Activated CD8-positive, alpha-beta memory T cell treated with anti-CD3 and anti-CD28 coated beads, Interleukin-2, amount 10 ng/mL, durations not matched to agents 7 days and 5 days (primary cell): Measurements from ENCODE around the gene FBRSL1. TPM values are rescaled to one million over a fixed set of nuclear protein-coding genes. Genes with fewer than 3 reads are reported as not detected.
"Not testable (repeated sequence)": the region's sequence is repeated elsewhere in the genome, so short reads cannot be mapped to it uniquely, and the experiment has no call there.

Source experiments
- ATAC-seq: fragments of 150-1000 bp; cut with Tn5 transposase; one replicate; pipeline ENCODE4 v1.10.0; 2021; ENCODE audit warnings: moderate library complexity
- CTCF ChIA-PET: fragments of 350-600 bp; sonication (Branson Sonifier 250); formaldehyde crosslinking; loops from one replicate; lab custom pipeline; 2021; ENCODE audit warnings: antibody characterized with exemption; lab: Charles Lee
- DNase-seq: peaks from one replicate; pipeline ENCODE4 v3.0.0-alpha.2; 2020
- H3K27ac Mint-ChIP-seq: one replicate; pipeline ENCODE4 v1.8.0; 2021; ENCODE audit warnings: mild to moderate bottlenecking, mixed read lengths
- H3K27me3 Mint-ChIP-seq: one replicate; pipeline ENCODE4 v1.8.0; 2021; ENCODE audit warnings: mixed read lengths
- H3K36me3 Mint-ChIP-seq: one replicate; pipeline ENCODE4 v1.8.0; 2021; ENCODE audit warnings: mild to moderate bottlenecking, mixed read lengths
- H3K4me1 Mint-ChIP-seq: one replicate; pipeline ENCODE4 v1.8.0; 2021; ENCODE audit warnings: mixed read lengths
- H3K4me3 Mint-ChIP-seq: one replicate; pipeline ENCODE4 v1.8.0; 2021; ENCODE audit warnings: mild to moderate bottlenecking, moderate library complexity, mixed read lengths
- H3K9me3 Mint-ChIP-seq: one replicate; pipeline ENCODE4 v1.8.0; 2022; ENCODE audit warnings: low read depth, mixed read lengths
- total RNA-seq, 2 experiments: library from RNA; stranded (reverse); gene quantifications; one replicate each; pipeline ENCODE4 v1.2.3, GENCODE V29; 2021

The FBRSL1 gene
- total RNA-seq, 2 experiments from 2014 or later: 48.1 to 48.6 TPM

DNA sequence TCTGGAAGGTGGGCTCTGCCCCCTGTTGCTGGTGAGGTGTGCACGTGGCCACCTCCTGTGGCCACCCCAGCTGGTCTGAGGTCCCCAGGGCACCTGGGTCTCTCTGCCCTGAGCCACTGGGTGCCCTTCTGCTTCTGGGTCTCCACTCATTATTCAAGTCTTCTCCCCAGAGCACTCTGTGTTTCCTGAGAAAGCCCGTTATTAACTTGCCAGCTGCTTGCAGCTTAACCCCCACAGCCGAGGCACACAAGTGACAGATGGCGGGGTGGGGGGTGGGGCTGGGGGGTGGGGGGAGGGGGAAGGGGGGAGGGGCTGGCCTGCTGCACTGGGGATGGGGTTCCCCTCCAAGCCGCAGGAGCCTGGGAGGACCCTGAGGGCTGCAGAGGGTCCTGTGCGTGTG lies 40.5 kb downstream of the FBRSL1 start:
- no peaks in the 10 kb centered on the region for H3K27me3 Mint-ChIP-seq
- H3K9me3 Mint-ChIP-seq: no peaks in the 10 kb centered on the region
- ATAC-seq: no peak
- no peak overlapping the region for H3K27ac Mint-ChIP-seq
- CTCF ChIA-PET: no interaction called here
- peaks cover 2% of the 10 kb centered on the region for H3K4me1 Mint-ChIP-seq
- no peak for DNase-seq
- no peaks in the 10 kb centered on the region for H3K36me3 Mint-ChIP-seq
- no peak overlapping the region for H3K4me3 Mint-ChIP-seq

- Mint-ChIP-seq H3K36me3 (peaks cover under 1% of the 10 kb centered on the region), H3K9me3 (peaks cover 3% of the 10 kb centered on the region), H3K4me1 (peaks cover 2% of the 10 kb centered on the region), H3K27ac (no peak overlapping the region), H3K27me3 (no peaks in the 10 kb centered on the region), H3K4me3 (no peak overlapping the region)
- DNase-seq: no peak
- CTCF ChIA-PET: no interaction called here
- no peak for ATAC-seq
Measured at GRCh38 chr12:132530851-132531250, 40.9 kb downstream of the FBRSL1 start.

DNA sequence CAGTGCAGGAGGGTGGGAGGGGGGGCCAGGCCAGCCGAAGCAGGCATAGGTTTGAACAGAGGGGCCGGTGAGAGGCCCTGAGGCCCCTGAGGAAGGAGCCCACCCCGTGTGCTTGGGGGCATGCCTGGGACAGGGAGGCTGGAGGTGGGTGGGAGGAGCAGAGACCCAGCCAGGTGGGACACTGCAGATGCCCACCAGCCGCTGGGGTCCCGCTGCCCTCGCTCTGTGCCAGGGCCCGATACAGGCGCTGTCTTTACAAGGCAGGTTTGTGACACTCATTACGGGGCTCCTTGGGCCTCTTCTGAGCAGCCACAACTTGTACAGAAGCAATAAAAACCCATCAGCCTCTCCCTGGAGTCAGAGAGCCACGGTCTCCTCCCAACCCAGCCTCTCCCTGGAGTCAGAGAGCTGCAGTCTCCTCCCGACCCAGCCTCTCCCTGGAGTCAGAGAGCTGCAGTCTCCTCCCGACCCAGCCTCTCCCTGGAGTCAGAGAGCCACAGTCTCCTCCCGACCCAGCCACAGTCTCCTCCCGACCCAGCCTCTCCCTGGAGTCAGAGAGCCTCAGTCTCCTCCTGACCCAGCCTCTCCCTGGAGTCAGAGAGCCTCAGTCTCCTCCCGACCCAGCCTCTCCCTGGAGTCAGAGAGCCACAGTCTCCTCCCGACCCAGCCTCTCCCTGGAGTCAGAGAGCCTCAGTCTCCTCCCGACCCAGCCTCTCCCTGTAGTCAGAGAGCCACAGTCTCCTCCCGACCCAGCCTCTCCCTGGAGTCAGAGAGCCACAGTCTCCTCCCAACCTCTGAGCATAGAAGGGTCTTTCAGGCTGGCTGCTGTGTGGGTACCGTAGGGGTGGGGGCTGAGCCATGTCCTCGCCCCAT lies 43.0 kb downstream of the FBRSL1 start:
- H3K9me3 Mint-ChIP-seq: peaks cover 12% of the 10 kb centered on the region
- not testable (repeated sequence) for ATAC-seq, H3K27me3 Mint-ChIP-seq, H3K27ac Mint-ChIP-seq, DNase-seq, H3K4me3 Mint-ChIP-seq, H3K36me3 Mint-ChIP-seq, H3K4me1 Mint-ChIP-seq
- CTCF ChIA-PET: interaction anchor here (1.4 kb wide), 1 partner anchor 9 kb away, joined by 3 read pairs; no protein-coding TSS in a partner anchor

DNA sequence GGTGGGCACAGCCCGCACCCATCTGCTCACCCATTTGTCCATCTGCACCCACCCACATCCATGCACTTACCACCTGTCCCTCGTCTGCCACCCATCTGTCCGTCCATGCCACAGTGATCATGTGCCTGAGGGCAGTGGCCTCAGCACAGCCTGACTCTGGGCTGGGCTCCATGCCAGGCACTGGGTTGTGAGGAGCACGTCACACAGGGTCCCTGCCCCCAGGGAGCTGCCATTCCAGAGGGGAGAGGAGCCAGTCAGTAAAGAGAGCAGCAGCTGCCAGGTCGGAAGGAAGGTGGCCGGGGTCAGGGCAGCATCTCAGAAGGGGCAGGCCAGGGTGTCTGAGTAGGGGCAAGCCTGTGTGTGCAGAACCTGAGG lies 43.6 kb downstream of the FBRSL1 start:
- Mint-ChIP-seq H3K9me3 (peaks cover 12% of the 10 kb centered on the region), H3K27ac (no peak overlapping the region), H3K4me1 (peaks cover 5% of the 10 kb centered on the region), H3K36me3 (peaks cover 4% of the 10 kb centered on the region), H3K4me3 (no peak overlapping the region), H3K27me3 (no peaks in the 10 kb centered on the region)
- no peak for DNase-seq
- CTCF ChIA-PET: interaction anchor here (1.8 kb wide), 1 partner anchor 10 kb away, joined by 5 read pairs; no protein-coding TSS in a partner anchor
- ATAC-seq: no peak

DNA sequence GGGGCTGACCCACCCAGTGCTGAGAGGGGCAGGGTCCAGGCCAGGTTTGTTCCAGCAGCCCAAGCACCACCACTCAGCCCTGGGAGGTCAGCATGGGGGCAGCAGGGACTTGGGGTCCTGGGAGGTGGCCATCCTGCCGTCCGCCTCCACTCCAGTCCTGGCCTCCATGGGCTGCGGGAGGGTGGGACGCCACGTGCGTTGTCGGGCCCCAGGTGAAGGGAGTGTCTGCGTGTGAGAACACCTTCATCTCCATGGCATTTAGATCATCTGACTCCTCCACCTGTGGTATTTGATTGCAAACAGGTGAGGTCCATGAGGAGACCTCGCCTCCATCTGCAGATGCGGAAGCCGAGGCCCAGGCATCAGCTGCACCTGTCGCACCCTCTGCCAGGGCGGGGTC lies 44.1 kb downstream of the FBRSL1 start:
- peaks cover 4% of the 10 kb centered on the region for H3K36me3 Mint-ChIP-seq
- H3K4me1 Mint-ChIP-seq: peaks cover 5% of the 10 kb centered on the region
- CTCF ChIA-PET: interaction anchor here (1.8 kb wide), 1 partner anchor 10 kb away, joined by 5 read pairs; no protein-coding TSS in a partner anchor
- no peak for ATAC-seq
- no peak overlapping the region for H3K27ac Mint-ChIP-seq
- no peaks in the 10 kb centered on the region for H3K27me3 Mint-ChIP-seq
- no peak for DNase-seq
- peaks cover 12% of the 10 kb centered on the region for H3K9me3 Mint-ChIP-seq
- no peak overlapping the region for H3K4me3 Mint-ChIP-seq

- ATAC-seq: no peak
- CTCF ChIA-PET: interaction anchor here (1.8 kb wide), 1 partner anchor 11 kb away, joined by 5 read pairs; no protein-coding TSS in a partner anchor
- H3K27me3 Mint-ChIP-seq: no peaks in the 10 kb centered on the region
- H3K36me3 Mint-ChIP-seq: peaks cover 4% of the 10 kb centered on the region
- peaks cover 12% of the 10 kb centered on the region for H3K9me3 Mint-ChIP-seq
- no peak overlapping the region for H3K27ac Mint-ChIP-seq
- no peak for DNase-seq
- H3K4me3 Mint-ChIP-seq: no peak overlapping the region
- H3K4me1 Mint-ChIP-seq: peaks cover 5% of the 10 kb centered on the region
Measured at GRCh38 chr12:132535019-132535418, 45.1 kb downstream of the FBRSL1 start.

- H3K27ac Mint-ChIP-seq: no peak overlapping the region
- peaks cover 5% of the 10 kb centered on the region for H3K4me1 Mint-ChIP-seq
- peaks cover 12% of the 10 kb centered on the region for H3K9me3 Mint-ChIP-seq
- no peak overlapping the region for H3K4me3 Mint-ChIP-seq
- CTCF ChIA-PET: no interaction called here
- H3K36me3 Mint-ChIP-seq: peaks cover 4% of the 10 kb centered on the region
- DNase-seq: no peak
- H3K27me3 Mint-ChIP-seq: no peaks in the 10 kb centered on the region
- no peak for ATAC-seq
Measured at GRCh38 chr12:132536102-132536876, 46.3 kb downstream of the FBRSL1 start.

GRCh38 chr12:132537049-132537448 lies 47.1 kb downstream of the FBRSL1 start:
- peaks cover 4% of the 10 kb centered on the region for H3K36me3 Mint-ChIP-seq
- H3K4me3 Mint-ChIP-seq: no peak overlapping the region
- no peak for DNase-seq
- H3K9me3 Mint-ChIP-seq: peaks cover 12% of the 10 kb centered on the region
- H3K27ac Mint-ChIP-seq: no peak overlapping the region
- ATAC-seq: no peak
- CTCF ChIA-PET: interaction anchor here (1.3 kb wide), 1 partner anchor 123 kb away, joined by 5 read pairs; no protein-coding TSS in a partner anchor
- H3K4me1 Mint-ChIP-seq: peaks cover 3% of the 10 kb centered on the region
- H3K27me3 Mint-ChIP-seq: no peaks in the 10 kb centered on the region

DNA sequence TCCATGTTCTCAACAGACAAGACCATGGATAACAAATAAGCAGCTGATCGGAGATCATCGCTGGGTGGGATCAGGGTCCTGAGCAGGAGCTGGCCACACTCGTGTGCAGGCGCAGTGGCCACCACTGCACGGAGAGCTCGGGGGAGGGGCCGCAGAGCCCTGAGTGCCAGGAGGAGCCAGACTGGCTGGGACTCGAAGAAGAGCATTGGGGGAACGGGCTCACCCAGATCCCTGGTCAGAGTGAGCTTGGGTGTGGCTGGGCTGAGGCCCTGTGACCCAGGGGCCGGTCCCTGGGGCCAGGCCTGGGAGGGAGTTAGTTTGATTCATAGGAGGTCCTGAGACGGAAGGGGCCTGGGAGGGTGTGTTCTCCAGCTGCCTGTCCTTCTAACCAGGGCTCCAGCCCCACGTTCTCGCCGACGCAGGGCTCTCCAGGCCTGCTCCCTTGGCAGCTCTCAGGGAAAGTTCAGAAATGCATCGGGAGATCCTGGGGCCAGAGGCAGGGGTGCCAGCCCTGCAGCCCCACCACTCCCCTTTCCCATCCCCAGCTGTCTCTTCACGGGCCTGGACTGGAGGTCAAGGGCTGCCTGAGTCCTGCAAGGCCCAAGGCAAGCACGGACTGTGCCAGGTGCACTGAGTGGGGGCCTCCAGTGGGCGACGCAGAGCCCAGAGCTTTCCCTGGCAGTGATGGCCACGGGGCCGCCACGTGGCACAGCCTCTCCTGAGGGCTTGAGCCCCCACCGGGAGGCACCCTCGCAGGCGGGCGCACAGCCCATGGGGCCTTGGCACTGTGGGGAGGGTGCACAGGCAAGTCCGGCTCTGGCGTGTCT lies 48.1 kb downstream of the FBRSL1 start:
- DNase-seq: no peak
- no peak overlapping the region for H3K4me3 Mint-ChIP-seq
- CTCF ChIA-PET: interaction anchor here (0.7 to 1.3 kb wide), 3 partner anchors 15 to 124 kb away, joined by 3 to 5 read pairs (median 4); no protein-coding TSS in a partner anchor
- no peak overlapping the region for H3K27ac Mint-ChIP-seq
- peaks cover 4% of the 10 kb centered on the region for H3K36me3 Mint-ChIP-seq
- peaks cover 7% of the 10 kb centered on the region for H3K4me1 Mint-ChIP-seq
- H3K27me3 Mint-ChIP-seq: no peaks in the 10 kb centered on the region
- peaks cover 12% of the 10 kb centered on the region for H3K9me3 Mint-ChIP-seq
- no peak for ATAC-seq

- CTCF ChIA-PET: interaction anchor here (0.7 to 1.3 kb wide), 3 partner anchors 15 to 125 kb away, joined by 3 to 5 read pairs (median 4); no protein-coding TSS in a partner anchor
- H3K4me3 Mint-ChIP-seq: no peak overlapping the region
- ATAC-seq: no peak
- no peaks in the 10 kb centered on the region for H3K27me3 Mint-ChIP-seq
- peaks cover 12% of the 10 kb centered on the region for H3K9me3 Mint-ChIP-seq
- H3K27ac Mint-ChIP-seq: no peak overlapping the region
- H3K36me3 Mint-ChIP-seq: peaks cover 4% of the 10 kb centered on the region
- no peak for DNase-seq
- H3K4me1 Mint-ChIP-seq: peaks cover 11% of the 10 kb centered on the region
Measured at GRCh38 chr12:132538663-132538990, 48.7 kb downstream of the FBRSL1 start.

DNA sequence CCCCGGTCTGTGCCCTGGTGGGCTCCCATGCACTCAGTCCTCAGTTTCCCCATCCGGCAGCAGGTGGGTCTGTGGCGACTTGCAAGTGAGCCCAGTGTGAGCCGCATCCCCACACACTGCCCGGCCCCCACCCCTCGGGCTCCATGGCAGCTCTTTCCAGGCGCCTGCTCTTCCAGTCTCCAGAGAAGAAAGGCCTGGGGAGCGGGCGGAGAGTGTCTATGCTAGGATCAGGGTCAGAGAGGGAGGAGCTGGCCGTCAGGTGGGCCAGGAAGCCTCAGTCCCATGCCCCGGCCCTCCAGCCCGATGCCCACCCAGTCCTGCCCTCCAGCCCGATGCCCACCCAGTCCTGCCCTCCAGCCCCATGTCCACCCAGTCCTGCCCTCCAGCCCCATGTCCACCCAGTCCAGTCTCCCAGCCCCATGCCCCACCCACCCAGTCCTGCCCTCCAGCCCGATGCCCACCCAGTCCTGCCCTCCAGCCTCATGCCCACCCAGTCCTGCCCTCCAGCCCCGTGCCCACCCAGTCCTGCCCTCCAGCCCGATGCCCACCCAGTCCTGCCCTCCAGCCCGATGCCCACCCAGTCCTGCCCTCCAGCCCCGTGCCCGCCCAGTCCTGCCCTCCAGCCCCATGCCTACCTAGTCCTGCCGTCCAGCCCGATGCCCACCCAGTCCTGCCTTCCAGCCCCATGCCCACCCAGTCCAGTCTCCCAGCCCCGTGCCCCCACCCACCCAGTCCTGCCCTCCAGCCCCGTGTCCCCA lies 49.2 kb downstream of the FBRSL1 start:
- peaks cover 11% of the 10 kb centered on the region for H3K4me1 Mint-ChIP-seq
- no peak overlapping the region for H3K4me3 Mint-ChIP-seq
- peaks cover 12% of the 10 kb centered on the region for H3K9me3 Mint-ChIP-seq
- peaks cover 4% of the 10 kb centered on the region for H3K36me3 Mint-ChIP-seq
- DNase-seq: no peak
- no peak for ATAC-seq
- no peak overlapping the region for H3K27ac Mint-ChIP-seq
- CTCF ChIA-PET: interaction anchor here (0.7 kb wide), 1 partner anchor 16 kb away, joined by 3 read pairs; no protein-coding TSS in a partner anchor
- no peaks in the 10 kb centered on the region for H3K27me3 Mint-ChIP-seq

DNA sequence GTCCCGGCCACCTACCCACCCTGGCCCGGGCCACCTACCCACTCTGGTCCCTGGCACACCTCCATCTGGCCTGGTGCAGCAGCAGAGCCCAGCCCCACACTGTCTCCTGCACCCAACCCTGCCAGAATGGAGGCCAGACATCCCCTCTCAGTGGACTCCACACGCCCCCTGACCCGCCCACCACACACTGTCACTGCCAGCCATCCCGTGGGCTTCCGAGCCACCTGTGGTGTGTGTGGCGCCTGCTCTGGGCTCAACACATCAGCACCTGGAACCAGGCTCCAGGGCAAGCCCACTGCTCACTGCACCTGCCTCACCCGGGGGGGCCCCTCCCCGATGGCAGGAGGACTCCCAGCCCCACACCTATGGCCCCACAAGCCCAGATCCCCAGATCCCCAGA lies 50.5 kb downstream of the FBRSL1 start:
- ATAC-seq: no peak
- CTCF ChIA-PET: interaction anchor here (1.4 kb wide), 1 partner anchor 125 kb away, joined by 6 read pairs; no protein-coding TSS in a partner anchor
- H3K27me3 Mint-ChIP-seq: no peaks in the 10 kb centered on the region

More for the DNA sequence above, 50.5 kb downstream of the FBRSL1 start:
- H3K4me3 Mint-ChIP-seq: no peak overlapping the region
- H3K36me3 Mint-ChIP-seq: peaks cover 4% of the 10 kb centered on the region
- H3K9me3 Mint-ChIP-seq: peaks cover 12% of the 10 kb centered on the region
- no peak overlapping the region for H3K27ac Mint-ChIP-seq
- DNase-seq: no peak
- H3K4me1 Mint-ChIP-seq: peaks cover 11% of the 10 kb centered on the region
